HG03159 (cell line): ENCODE results near the gene BEST1.
"Not testable (repeated sequence)": the region's sequence is repeated elsewhere in the genome, so short reads cannot be mapped to it uniquely, and the experiment has no call there.

Experiments
- ATAC-seq: cut with Tn5 transposase; IDR thresholded peaks from one replicate; pipeline ENCODE4 v1.9.1; 2021; ENCODE audit warnings: mild to moderate bottlenecking, moderate library complexity; ENCODE audit not compliant: unreplicated experiment

BEST1 gene

DNA sequence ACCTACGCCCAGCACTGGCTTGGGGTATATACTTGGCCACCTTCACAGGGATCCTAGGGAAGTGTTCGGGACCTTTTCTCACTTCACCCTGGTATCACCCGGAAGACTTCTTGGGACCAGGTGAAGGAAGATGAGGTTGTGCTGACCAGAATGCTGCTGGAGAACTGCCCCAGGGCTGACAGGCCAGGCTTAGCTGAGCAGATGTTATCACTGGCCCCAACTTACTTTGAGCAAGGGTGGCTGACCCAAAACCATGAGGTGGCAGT is 12.8 kb downstream of the BEST1 start:
- ATAC-seq = no peak

DNA sequence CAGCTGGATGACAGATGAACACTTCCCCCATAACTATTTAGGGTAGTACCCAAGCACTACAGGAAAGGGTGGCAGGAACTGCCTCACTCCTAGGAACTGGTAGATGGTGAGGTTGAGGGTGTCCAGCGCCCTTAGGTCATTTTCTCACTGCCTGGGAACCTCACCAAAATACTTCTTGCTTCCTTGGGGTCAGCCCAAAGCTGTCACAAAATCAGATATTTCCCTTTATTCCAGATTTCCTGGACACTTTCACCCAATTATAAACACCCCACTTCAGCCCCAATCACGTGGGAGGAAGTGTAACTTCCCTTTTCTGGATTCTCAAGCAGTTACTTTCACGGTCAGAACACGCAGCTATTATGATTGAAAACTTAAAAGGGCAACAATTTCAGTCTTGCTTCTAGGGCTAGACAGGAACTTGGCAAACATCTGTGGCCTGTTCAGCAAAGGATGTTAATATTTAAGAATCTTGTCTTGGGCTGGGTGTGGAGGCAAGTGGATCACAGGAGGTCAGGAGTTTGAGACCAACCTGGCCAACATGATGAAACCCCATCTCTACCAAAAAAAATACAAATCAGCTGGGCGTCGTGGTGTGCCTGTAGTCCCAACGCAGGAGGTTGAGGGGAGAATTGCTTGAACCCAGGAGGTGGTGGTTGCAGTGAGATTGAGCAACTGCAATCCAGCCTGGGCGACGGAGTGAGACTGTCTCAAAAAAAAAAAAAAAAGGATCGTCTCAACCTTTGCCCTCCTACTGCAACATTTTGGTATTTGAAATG is 13.3 kb downstream of the BEST1 start:
- ATAC-seq = no peak

DNA sequence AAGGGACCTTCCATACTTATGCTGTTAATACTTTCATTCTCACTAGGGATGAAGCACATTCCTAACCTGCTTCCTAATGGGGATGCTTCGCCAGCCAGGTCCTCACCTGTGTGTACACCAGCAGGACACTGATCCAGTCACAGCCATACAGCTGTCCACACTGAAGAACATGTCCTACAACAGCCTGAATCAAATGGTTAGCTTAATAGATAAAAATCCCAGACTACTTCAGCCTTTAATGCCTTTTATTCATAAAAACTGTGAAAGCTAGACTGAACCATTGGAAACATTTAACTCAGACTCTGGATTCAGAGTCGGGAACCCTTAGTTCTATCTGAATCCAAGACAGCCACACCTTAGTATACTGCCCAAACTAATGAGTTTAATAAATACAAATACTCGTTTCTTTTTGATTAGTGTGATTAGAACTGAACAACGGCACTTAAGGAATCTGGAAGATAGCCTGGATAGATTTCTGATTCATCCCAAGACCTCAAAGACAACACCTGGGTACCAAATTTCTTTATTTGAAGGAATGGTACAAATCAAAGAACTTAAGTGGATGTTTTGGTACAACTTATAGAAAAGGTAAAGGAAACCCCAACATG is 14.0 kb downstream of the BEST1 start:
- ATAC-seq = no peak

DNA sequence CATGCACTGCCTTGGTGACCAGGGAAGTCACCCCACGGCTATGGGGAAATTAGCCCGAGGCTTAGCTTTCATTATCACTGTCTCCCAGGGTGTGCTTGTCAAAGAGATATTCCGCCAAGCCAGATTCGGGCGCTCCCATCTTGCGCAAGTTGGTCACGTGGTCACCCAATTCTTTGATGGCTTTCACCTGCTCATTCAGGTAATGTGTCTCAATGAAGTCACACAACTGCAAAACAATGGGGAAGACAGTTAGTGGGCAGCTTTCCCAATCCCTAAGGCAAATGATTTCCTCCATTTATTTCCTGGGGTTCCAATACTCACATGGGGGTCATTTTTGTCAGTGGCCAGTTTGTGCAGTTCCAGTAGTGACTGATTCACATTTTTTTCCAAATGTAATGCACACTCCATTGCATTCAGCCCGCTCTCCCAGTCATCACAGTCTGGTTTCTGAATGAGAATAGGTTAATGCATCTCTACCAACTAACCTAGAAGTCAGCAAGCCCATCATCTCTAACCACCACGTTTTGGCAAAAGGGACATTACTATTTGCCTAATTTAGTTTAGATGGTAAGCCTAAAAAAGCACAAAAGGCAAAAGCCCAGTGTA is 14.6 kb downstream of the BEST1 start:
- ATAC-seq = not testable (repeated sequence)

DNA sequence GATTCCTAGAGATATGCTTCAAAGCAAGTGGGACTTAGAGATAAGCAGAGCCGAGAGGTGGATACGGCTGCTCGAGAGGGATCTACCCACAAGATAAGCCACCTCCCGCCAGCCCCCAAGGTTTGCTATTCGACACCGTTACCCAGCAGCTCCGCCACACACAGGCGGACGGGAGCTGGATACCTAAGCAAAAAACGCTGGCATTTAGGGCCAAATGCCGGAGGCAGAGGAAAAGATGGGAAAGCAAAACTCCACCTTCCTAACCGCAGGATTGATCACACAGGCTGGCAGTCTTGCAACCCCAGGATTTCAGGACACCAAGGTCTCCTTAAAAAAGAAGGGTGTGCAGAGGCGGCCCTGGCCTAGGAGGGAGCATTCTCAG is 16.6 kb downstream of the BEST1 start:
- ATAC-seq = no peak

DNA sequence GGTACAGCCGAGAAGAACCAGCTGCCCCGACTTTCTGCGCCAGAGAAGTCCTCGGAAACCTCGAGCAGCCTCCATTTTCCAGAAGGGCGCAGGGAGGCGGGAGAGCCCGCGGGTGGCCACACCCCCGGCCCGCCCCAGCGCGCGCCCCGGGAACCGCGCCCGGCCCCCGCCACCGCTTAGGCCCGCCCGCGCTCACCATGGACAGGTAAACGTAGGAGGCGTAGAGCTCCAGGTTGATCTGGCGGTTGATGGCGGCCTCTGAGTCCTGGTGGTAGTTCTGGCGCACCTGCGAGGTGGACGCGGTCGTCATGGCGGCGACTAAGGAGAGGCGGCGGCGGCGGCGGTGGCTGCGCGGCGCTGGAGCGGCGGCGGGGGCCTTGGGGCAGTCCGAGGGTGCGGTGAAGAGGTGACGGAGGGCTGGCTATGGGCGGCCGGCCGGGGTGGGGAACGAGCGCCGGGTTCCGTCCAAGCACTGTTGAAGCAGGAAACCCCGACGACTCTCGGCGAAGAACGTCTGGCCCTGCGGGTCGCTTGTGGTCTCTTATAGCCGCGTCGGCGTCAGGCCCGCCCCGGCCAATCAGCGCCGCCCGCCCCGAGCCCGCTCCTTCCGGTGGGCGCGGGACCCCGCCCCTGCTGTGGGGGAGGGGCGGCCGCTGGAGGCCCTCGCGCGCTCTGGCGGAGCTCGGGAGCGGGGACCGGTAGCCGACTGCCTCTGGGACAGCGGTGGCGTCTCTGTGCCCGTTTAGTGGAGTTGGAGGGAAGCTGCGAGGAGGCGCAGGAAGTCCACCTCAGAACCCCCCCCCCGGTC is 17.2 kb downstream of the BEST1 start, which contains the start of gene FTH1:
Gene FTH1 (minus strand): TSS at position 519 of the 808 bp plus-strand sequence. CDS start 209 bp downstream, at position 310.
- peak; percentile 49 for ATAC-seq

DNA sequence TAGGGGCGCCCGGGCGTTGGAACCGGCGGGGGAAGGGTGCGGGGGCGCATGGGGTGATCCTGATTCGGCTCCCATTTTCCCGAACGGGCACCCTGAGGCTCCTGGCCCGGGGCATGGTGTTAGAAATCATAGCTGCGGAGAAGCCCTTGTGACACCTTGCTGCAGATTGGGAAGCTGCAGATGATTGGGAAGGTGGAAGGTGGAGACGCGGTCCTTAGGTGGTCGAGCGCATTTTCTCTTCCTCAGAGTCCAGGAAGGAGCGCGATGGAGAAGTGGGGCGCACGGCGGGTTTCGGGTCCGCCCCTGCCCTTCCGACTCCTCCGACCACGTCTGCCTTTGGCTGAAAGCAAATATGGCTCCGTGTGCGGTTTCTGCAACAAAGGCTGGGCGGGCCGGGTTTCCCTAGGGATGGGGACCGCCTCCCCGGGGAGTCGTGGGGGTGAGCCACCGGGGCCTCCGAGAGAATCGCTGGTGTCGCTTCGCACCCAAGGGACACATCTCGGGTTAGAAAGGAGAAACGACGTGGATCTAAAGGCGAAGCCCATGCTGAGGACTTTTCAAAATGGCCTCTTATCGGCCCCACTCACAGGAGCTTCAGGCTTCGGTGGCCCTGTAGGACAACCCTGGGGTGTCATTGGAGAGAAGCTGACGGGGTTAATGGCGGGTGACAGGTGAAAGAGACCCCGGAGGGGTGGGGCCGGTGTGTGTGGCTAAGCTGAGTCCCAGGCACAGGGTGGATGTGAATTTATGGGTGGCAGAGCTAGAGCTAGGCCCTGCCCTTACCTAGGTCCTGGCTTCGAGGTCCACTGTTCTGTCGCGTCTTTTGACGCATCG is 18.0 kb downstream of the BEST1 start:
- ATAC-seq = no peak

DNA sequence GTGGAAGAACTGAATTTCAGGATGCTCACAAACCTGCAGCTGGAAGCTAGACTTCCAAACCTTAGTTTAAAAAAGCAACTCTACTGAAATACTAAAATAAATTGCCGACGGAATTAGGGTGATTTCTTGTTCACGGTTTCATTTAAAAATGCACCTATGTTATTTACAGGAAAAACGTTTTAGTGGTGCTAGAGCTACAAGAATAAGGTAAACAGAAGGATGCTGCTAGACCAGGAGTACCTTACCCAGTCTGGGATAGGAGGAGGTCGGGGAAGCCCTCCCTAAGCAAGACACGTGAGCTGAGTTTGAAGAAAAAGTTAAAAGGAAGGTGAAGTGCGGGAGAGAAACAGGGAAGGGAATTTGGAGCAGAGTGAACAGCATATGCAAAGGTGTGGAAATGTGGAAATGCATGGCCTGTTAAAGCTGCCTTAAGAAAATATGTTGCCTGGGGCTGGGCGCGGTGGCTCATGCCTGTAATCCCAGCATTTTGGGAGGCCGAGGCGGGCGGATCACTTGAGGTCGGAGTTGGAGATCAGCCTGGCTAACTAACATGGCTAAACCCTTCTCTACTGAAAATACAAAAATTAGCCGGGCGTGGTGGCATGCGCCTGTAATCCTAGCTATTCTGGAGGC is 18.7 kb downstream of the BEST1 start:
- ATAC-seq = no peak

DNA sequence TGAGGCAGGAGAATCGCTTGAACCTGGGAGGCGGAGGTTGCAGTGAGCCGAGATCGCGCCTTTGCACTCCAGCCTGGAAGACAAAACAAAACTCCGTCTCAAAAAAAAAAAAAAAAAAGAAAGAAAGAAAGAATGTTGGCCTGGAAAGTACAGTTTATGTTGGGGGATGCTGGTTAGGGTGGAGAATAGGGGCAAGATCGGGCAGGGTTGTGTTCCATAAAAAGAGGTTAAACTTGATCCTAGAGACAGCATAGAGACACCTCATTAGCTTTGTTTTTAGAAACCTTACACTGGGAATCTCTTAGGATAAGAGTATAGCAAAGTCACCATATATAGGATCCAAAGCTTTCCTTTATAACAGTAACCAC is 19.2 kb downstream of the BEST1 start:
- no peak for ATAC-seq

DNA sequence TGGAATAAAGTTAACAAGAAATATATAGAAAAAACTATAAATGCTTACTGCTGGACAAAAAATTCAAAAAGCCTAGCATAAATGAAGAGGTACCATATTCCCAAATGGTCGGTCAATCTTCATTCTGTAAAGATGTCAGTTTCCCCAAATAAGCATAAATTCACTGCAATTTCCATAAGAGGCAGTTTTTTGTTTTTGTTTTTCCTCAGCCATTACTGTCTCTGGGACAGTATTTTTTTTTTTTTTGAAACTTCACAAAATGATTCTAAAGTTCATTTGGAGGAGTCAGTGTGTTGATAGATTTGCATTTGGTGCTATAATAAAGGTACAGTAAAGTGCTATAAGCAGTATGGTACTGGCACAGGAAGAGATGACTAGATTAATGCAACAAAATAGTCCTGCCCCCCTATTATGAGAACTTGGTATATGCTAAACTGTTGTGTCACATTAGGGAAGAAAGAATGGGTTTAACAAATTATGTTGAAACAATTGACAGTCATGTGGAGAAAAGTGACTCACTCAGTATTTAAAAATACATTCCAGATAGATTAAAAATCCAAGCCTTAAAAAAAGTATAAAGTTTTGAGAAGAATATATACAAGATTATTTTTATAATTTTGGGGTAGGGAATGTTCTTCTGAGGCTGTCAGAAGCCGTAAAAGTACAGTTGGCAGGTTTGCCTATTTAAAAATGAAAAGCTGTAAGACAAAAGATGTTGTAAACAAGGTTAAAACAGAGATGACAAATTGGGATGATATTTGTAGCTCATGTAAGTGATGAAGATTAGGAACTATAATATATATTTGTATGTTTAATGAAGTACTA is 19.9 kb downstream of the BEST1 start:
- ATAC-seq = no peak

DNA sequence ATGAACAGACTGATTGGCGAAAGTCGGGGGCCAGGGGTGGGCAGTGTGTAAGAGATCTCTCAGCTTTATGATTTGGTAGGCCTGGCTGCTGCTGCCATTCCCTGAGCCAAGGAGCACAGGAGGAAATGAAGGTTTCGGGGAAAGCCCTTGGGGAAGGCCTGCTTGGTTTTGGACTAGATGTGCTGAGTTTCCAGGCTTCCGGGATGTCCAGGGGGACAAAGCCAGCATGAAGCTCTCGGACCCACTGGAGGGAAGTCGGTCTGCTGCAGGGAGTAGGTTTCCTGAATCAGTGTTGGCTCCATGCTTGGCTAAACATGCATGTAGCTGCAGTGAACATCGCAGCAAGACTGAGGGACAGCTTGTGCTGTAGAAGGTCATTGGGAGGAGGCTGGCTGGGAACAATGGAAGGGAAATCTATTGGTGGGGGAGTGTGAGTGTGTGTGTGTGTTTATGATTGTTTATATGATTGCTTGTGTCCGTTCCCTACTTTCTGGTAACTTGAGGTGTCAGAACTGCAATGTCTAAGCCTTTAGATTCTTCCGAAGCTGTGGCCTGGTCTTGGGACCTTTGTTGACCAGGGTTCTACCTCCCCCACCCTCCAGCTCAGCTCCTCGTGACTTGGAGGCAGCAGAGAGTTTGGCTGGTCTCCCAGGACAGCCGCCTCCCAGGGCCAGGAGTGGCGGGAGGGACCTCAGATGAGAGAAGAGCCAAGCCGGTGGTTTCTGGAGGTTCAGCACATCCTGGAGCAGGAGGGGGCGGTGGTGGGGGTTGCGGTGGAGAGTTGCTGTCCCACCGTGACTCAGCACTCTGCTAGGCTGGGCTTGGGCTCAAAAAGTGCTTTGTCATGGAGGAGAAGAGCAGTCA is 21.3 kb downstream of the BEST1 start:
- no peak for ATAC-seq

DNA sequence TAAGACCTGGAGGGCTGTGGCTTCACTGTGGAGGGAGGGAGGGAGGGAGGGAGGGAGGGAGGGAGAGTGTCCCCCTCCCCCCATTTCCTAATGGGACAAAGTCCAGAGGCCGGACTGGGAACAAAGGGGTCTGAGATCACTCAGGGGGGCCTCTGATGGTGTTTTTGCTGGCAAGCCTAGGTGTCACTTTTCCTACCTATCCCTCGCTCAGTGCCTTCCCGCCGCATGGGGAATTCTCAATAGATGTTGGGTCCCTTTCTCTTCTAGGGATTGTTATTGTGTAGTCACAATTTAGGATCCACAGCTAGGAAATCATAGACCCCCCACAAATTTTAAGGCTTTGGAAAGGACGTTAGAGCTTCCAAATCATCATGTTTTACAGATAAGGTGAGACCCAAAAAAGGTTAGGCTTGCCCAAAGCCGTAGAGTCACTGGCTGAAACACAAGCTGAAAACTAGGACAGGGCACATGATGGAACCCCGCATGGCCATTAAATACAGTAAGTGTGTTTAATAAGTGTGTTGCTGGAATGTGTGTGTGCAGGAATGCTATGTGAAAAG is 22.0 kb downstream of the BEST1 start:
- ATAC-seq = no peak

DNA sequence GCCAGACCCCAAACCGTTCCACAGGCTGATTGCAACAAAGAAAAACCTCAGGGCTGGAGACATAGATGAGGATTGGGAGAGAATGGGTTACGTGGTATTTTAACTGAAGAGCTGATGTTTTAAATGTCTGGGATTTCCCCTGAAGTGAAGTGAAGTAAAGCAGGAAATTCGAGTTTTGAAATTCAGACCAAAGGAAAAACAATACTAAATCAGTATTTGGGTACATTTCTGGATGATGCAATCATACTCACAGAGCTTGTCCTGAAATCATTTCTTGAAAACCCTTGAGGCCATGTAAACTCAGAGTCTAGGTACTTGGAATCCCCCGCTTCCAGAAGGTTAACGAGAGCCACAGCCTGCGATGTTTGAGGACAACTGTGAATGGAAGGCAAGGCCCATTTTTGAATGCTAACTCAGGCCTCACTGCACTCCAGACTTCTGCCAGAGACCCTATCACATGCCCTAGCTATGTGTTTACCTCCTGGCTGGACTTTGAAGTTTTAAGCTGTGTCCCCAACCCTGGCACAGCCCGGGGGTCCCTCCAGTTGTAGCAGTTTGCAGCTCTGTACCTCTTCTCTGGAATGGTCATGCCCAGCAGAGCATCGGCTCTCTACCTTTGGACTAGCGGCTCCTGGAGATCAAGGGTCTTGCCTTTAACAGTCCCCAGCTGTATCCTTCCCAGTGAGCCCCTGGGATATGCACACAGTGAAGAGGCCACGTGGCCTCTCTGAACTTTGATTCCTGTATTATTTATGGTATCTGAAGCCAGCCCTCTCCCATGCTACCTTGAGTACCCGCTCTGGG is 22.7 kb downstream of the BEST1 start:
- ATAC-seq = no peak

DNA sequence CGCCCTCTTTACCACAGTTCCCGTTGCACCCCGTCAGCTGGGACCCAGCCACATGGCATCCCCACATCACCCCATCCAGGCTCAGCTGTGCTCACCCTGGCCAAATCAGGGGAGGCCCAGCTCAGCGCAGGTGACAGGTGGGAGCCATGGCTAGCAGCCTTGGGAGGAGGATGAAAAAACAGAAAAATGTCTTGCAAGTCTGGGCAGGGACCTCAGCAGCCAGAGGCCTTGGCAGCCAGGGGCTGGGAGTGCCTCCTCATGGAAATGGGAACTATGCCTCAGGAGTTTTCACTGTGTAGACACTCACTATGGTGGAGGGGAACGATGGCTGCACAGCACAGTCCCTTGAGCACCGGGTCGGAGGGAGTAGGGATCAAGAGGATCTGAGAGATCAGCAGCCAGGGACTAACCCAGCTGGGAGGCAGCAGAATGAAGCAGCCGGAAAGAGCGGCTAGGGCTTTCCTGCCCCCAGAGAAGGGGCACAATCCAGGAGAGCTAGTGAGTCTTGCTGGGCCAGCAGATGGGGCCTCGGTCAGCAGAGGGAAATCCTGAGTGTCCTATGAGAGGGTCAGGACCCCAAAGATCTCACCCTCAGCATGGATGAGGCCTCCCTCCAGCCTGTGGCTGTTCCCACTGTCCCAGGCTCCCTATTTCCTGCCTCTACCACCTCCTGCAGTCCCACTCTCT is 23.5 kb downstream of the BEST1 start:
- ATAC-seq = no peak

DNA sequence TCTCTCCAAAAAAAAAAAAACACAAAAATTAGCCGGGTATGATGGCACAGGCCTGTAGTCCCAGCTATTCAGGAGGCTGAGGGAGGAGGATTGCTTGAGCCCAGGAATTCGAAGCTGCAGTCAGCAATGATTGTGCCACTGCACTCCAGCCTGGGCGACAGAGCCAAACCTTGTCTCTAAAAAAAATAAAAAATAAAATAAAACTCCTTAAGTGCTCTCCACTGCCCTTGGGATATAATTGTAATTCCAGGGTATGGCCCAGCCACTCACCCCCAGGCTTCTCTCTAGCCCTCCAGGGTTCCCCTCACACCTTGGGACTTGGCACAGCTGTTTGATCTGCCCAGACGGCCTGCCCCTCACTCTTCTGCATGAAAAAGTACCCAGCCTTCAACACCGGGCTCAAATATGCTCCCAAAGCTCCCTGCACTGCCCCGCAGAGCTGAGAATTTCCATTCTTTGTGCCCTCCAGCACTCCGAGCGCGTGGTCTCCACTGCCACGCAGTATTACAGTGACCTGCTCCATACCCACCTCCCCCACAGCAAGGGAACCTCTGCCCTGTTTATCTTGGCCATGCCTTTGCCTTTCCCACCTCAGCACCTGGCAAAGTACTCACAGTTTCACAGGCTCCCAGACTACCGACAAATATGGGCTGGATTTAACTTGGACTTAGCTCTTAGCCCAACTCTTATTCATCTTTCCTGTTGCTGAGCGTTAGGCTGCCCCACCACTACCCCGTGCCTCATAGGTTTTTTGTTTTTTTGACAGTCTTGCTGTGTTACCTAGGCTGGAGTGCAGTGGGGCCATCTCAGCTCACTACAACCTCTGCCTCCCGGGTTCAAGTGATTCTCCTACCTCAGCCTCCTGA is 24.8 kb downstream of the BEST1 start:
- ATAC-seq = no peak
